T47D (cell line): ENCODE data around the gene AUTS2.

ENCODE experiments used
- DNase-seq, 2 experiments: peaks; one replicate each; pipeline versions ENCODE4 v3.0.0 to v3.0.0-alpha.2; 2011 to 2012; ENCODE audit warnings: low read depth in 1 of 2, low spot score in 1 of 2
- JUND ChIP-seq: IDR thresholded peaks from 2 replicates; pipeline ENCODE4 v1.6.1; 2012; ENCODE audit warnings: low read depth
- in situ Hi-C: cut with HindIII; loops from 2 replicates; pipeline ENCODE4 v1.10.0; 2016; ENCODE audit warnings: low sequenced_read_pairs, low pct_unique_long_range_greater_than_20kb

Gene AUTS2

DNA sequence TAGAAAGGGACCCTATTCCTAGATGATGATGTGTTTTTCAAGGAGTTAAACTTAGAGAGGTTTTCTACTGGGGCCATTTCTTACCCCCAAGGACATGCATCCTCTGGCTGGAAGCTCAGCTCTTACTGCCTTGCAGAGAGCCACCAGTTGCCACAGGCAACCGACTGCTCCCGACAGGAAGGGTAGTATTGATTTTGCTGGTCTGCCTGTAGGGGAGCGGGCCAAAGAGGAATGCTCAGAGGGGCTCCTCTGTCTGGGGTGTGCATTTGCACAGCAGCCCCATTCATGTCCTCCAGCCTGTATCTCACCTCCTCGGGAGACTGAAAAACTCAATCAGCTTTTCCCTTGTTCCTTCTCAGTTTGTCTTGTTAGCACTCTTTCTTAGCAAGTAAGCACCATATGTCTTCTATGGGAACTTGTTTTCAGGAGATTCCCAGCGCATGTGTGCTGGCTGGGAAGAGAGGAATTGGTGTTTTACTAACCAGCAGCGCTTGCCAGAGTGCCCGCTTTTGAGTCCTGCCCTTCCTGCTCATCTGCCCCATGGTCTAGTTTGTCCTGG is 794.7 kb downstream of the AUTS2 start:
- TF ChIP-seq JUND: no peak
- in situ Hi-C loops: no loop called here
- no peak for DNase-seq

GRCh38 chr7:70393956-70394355 is 795.7 kb downstream of the AUTS2 start:
- DNase-seq: no peak
- in situ Hi-C loops: no loop called here
- no peak for TF ChIP-seq JUND

DNA sequence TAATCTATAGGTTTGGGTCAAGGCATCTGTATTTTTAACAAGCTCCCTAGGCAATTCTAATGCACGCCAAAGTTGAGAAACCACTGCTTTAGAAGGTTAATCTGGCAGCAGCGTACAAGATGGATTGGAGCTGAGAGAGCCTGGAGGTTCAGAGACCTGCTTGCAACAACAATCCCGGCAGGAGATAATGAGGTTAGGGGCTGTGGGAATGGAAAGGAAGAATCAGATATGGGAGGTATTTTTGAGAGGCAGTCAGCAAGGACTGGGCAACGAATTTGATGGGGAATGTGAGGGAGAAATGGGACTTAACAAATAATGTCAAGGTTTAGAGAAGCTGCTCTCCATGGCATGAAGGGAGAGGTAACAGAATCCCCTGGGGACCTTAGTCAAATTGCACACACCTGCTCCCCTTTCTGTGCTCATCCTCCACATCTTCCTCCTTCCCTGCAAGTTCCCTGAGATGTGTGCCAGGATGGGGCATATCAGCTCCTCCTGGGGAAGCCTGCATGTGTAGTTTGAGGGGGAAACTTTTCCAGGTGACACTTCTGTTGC is 802.6 kb downstream of the AUTS2 start:
- TF ChIP-seq JUND: no peak
- DNase-seq: no peak
- in situ Hi-C loops: no loop called here

DNA sequence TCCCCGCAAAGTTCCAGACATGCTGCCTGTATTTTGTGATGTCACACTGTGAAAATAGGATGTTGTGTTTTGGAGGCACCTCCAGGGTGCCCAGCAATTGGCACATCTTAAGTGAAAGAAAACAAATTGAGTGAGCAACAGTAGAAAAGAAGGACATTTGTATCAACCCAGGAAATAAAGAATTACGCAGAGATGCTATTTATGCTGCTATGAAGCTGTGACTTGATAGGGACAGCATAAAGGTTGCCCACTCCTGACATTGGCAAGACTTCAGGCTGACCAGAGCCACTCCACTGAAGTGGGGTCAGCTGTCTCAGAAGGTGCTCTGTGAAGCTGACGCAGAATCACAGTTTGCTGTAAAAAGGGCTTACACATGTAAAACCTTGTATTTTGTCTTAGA is 803.8 kb downstream of the AUTS2 start:
- TF ChIP-seq JUND: no peak
- DNase-seq: no peak
- in situ Hi-C loops: no loop called here

DNA sequence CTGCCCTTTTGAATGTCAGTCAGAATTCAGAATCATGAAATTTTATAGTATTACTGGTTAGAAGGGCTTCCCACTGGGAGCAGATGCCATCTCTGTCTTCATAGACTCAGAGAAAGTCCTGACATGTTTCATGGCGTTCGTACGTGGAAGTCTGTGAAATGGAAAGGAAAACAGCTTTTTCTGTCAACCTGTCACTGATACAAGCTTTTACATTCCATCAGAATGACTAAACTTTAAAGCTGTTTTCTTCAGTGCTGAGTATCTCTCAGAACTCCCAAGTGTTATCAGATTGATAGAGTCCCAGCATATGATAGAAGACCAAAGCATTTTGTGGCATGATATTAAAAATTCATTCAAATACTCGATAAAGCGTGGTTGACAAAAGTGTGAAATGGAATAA is 807.0 kb downstream of the AUTS2 start:
- TF ChIP-seq JUND: no peak
- in situ Hi-C loops: no loop called here

GRCh38 chr7:70406186-70406949 is 808.1 kb downstream of the AUTS2 start:
- in situ Hi-C loops: no loop called here
- no peak for DNase-seq

More for the DNA sequence above, 807.0 kb downstream of the AUTS2 start:
- no peak for DNase-seq

DNA sequence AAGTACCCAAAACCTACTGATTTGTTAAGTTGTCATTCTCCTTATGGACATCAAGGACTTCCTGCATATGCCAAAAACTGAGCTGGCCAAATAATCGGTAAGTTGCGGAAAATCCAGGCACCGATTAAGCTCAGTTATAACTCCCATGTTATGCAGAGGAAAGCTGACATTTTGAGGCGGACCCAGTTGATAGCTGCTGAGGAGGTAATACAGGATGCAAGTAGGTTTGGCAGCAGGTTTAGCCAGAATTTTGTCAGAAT is 808.6 kb downstream of the AUTS2 start:
- no peak for DNase-seq
- in situ Hi-C loops: no loop called here
- no peak for TF ChIP-seq JUND

More at GRCh38 chr7:70406186-70406949, 808.1 kb downstream of the AUTS2 start:
- no peak for TF ChIP-seq JUND

DNA sequence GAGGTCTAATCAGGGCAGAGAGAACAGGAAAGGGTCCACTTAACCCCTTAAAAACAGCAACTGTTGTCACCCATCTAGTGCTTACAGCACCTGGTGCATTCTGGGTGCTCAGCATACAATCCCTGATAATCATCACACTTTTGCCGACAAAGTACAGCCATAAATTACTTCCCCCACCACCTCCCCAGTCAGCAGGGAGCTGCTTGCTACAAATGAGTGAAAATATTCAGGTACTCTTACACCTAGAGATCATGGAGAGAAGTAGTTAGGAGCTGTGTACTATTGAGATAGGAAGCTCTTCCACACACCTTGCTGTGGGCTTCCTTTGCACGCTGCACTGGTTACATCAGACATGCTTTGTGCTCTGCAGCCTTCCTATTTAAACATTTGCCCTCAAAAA is 810.2 kb downstream of the AUTS2 start:
- in situ Hi-C loops: no loop called here
- TF ChIP-seq JUND: no peak
- DNase-seq: no peak

DNA sequence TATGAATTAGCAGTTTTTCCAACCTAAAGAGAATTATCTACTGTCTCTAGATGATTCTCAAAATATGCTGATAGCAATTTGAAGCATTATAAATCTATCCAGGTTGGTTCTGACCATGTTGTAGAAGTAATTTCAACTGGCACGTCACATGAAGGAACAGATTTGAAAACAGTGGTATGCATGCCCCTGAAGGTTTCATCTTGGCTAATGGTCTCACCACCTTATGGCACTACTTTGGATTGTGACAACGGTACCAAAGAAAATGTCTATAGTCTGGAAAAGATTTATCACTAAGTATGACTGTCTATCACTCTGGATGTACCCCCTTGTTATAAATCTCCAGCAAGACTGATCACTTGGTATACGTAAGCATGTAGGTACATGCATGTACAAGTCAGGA is 810.6 kb downstream of the AUTS2 start:
- in situ Hi-C loops: no loop called here
- DNase-seq: no peak
- TF ChIP-seq JUND: no peak

DNA sequence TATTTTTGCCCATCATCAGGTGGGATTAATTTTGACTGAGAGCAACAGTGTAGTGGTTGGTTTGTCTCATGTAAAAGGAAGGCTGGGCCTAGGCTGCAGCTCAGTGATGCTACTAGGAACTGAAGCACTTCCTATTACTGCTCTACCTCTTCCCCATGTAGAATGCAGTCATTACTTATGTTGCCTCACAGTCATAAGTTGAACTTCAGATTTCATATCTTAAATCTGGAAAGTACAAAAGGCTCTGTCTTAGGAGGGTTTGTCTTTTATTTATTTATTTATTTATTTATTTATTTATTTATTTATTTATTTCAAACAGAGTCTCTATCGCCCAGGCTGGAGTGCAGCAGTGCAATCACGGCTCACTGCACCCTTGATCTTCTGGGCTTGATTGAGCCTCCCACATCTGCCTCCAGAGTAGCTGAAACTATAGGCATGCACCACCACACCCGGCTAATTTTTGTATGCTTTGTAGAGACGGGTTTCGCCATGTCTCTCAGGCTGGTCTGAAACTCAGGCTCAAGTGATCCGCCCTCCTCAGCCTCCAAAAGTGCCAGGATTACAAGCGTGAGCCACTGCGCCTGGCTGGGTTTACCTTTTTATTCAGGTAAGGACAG is 812.0 kb downstream of the AUTS2 start:
- no peak for TF ChIP-seq JUND
- no peak for DNase-seq

GRCh38 chr7:70414368-70414767 is 816.1 kb downstream of the AUTS2 start:
- in situ Hi-C loops: no loop called here
- TF ChIP-seq JUND: no peak
- no peak for DNase-seq

More for the DNA sequence above, 812.0 kb downstream of the AUTS2 start:
- in situ Hi-C loops: no loop called here

GRCh38 chr7:70415179-70415972 is 817.1 kb downstream of the AUTS2 start:
- no peak for DNase-seq
- in situ Hi-C loops: no loop called here
- TF ChIP-seq JUND: no peak
